PFSK-1 (cell line): ENCODE results near the gene GABBR2.

ENCODE experiments used
- FOXP2 ChIP-seq: optimal IDR thresholded peaks from 2 replicates; pipeline ENCODE3; 2011; ENCODE audit warnings: borderline replicate concordance, control low read depth, inconsistent platforms; ENCODE audit not compliant: insufficient read depth; ENCODE audit errors: extremely low read length, extremely low read depth
- POLR2AphosphoS5 ChIP-seq: IDR thresholded peaks from 2 replicates; pipeline ENCODE4 v1.6.1; 2012; ENCODE audit warnings: low read depth, mild to moderate bottlenecking, control low read depth, low read length, moderate library complexity
- SIN3A ChIP-seq: IDR thresholded peaks from 2 replicates; pipeline ENCODE4 v1.6.1; 2012; ENCODE audit warnings: mild to moderate bottlenecking, low read length, moderate library complexity, borderline replicate concordance; ENCODE audit not compliant: insufficient read depth
- TAF1 ChIP-seq: IDR thresholded peaks from 2 replicates; pipeline ENCODE4 v1.6.1; 2012; ENCODE audit warnings: low read length, control low read depth, borderline replicate concordance; ENCODE audit not compliant: insufficient read depth
- TF ChIP-seq, protein P1 (sequence below), 2 experiments: IDR thresholded peaks; 2 replicates each; pipeline versions ENCODE4 v1.6.1 to v1.8.0; 2011 to 2012; ENCODE audit warnings: low read depth in 2 of 2, low read length in 2 of 2, control low read depth in 1 of 2, inconsistent platforms in 1 of 2, mild to moderate bottlenecking in 1 of 2, moderate library complexity in 1 of 2; ENCODE audit not compliant: insufficient read depth in 1 of 2

Gene GABBR2

GRCh38 chr9:98694943-98695342, 13.8 kb downstream of the GABBR2 start:
- TF ChIP-seq TAF1 = no peak
- TF ChIP-seq FOXP2 = no peak
- no peak for TF ChIP-seq POLR2AphosphoS5

- no peak for TF ChIP-seq POLR2AphosphoS5
- no peak for TF ChIP-seq FOXP2
- TF ChIP-seq, protein P1, sequence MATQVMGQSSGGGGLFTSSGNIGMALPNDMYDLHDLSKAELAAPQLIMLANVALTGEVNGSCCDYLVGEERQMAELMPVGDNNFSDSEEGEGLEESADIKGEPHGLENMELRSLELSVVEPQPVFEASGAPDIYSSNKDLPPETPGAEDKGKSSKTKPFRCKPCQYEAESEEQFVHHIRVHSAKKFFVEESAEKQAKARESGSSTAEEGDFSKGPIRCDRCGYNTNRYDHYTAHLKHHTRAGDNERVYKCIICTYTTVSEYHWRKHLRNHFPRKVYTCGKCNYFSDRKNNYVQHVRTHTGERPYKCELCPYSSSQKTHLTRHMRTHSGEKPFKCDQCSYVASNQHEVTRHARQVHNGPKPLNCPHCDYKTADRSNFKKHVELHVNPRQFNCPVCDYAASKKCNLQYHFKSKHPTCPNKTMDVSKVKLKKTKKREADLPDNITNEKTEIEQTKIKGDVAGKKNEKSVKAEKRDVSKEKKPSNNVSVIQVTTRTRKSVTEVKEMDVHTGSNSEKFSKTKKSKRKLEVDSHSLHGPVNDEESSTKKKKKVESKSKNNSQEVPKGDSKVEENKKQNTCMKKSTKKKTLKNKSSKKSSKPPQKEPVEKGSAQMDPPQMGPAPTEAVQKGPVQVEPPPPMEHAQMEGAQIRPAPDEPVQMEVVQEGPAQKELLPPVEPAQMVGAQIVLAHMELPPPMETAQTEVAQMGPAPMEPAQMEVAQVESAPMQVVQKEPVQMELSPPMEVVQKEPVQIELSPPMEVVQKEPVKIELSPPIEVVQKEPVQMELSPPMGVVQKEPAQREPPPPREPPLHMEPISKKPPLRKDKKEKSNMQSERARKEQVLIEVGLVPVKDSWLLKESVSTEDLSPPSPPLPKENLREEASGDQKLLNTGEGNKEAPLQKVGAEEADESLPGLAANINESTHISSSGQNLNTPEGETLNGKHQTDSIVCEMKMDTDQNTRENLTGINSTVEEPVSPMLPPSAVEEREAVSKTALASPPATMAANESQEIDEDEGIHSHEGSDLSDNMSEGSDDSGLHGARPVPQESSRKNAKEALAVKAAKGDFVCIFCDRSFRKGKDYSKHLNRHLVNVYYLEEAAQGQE (IDR thresholded peaks at IDR 0.05; ENCODE audit: insufficient read depth in 1 of 2, low read depth in 2 of 2, low read length in 2 of 2) = no peak
- no peak for TF ChIP-seq TAF1
- no peak for TF ChIP-seq SIN3A
Observed at GRCh38 chr9:98692392-98692791, 16.3 kb downstream of the GABBR2 start.

DNA sequence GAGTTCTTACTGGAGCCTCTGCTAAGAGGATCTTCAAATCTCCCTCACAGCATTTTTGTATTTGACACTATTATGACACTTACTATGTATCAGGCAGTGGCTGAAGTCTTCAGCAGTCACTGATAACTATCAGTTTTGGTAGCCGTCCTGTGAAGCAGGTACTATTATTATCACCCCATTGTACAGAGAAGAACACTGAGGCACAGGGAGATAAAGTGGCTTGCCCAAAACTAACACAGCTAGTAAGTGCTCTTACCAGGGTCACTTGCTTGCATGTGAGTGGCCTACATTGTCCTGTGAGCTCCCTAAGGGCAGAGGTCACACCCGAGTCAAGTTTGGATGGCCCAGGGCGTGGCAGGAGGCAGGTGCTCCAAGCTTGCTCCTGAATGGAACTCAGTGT, 16.8 kb downstream of the GABBR2 start:
- TF ChIP-seq FOXP2 (no peak), SIN3A (no peak), TAF1 (no peak), POLR2AphosphoS5 (no peak)
- TF ChIP-seq, protein P1 (IDR thresholded peaks at IDR 0.05; ENCODE audit: insufficient read depth in 1 of 2, low read depth in 2 of 2, low read length in 2 of 2) = no peak

DNA sequence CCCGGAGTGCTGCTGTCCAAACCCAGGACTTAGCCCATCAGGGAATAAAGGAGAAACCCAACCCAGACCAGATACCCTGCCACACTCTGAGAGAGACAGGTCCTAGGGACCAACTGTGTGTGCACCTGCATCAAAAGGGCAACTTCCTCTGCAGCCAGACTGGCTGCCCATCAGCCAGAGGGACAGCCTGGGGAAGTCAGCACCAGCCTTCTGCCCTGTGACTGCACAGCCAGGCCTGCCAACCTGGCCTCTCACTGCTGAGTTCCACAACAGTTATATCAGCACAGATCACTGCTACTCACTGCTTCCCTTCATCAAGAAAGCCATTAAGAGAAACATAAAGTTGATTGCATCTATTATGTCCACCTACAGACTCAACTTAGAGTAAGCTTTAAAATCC, 18.0 kb downstream of the GABBR2 start:
- TF ChIP-seq POLR2AphosphoS5 (no peak), SIN3A (no peak), TAF1 (no peak)

- TF ChIP-seq, protein P1 (IDR thresholded peaks at IDR 0.05; ENCODE audit: insufficient read depth in 1 of 2, low read depth in 2 of 2, low read length in 2 of 2) = no peak
- TF ChIP-seq POLR2AphosphoS5 = no peak
- TF ChIP-seq TAF1 = no peak
- TF ChIP-seq FOXP2 = no peak
- no peak for TF ChIP-seq SIN3A
Observed at GRCh38 chr9:98688710-98689495, 19.8 kb downstream of the GABBR2 start.

GRCh38 chr9:98687911-98688310, 20.8 kb downstream of the GABBR2 start:
- TF ChIP-seq POLR2AphosphoS5 = no peak
